Erythroblast (primary cell): ENCODE results near the gene FTL.
"Not testable (repeated sequence)": the region's sequence is repeated elsewhere in the genome, so short reads cannot be mapped to it uniquely, and the experiment has no call there.

Source experiments
- DNase-seq, 2 experiments: peaks; one replicate each; lab custom pipeline; 2025; lab: John Stamatoyannopoulos, UW
- GATA1 ChIP-seq: IDR thresholded peaks from 2 replicates; pipeline ENCODE4 v1.6.1; 2011; ENCODE audit warnings: low read depth, mild to moderate bottlenecking, control low read depth, low read length, moderate library complexity
- POLR2A ChIP-seq: IDR thresholded peaks from 2 replicates; pipeline ENCODE4 v1.6.1; 2011; ENCODE audit warnings: mild to moderate bottlenecking, low read length

Gene FTL

DNA sequence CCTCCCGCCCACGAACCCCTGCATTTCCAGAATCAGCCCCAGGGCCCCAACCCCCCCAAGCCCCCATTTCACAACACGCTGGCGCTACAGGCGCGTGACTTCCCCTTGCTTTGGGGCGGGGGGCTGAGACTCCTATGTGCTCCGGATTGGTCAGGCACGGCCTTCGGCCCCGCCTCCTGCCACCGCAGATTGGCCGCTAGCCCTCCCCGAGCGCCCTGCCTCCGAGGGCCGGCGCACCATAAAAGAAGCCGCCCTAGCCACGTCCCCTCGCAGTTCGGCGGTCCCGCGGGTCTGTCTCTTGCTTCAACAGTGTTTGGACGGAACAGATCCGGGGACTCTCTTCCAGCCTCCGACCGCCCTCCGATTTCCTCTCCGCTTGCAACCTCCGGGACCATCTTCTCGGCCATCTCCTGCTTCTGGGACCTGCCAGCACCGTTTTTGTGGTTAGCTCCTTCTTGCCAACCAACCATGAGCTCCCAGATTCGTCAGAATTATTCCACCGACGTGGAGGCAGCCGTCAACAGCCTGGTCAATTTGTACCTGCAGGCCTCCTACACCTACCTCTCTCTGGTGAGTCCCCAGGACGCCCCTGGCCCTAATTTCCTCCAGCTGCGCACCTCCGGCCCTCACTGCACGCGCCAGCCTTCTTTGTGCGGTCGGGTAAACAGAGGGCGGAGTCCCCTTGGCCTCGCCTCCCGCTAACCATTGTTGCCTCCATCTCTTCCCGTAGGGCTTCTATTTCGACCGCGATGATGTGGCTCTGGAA, at the start of gene FTL:
Gene FTL (plus strand): TSS at position 270 of the 766 bp plus-strand sequence. CDS start 199 bp downstream, at position 469.
- peak; percentile 97 to 99 for DNase-seq
- no peak for TF ChIP-seq GATA1
- TF ChIP-seq POLR2A: peak; percentile 99

DNA sequence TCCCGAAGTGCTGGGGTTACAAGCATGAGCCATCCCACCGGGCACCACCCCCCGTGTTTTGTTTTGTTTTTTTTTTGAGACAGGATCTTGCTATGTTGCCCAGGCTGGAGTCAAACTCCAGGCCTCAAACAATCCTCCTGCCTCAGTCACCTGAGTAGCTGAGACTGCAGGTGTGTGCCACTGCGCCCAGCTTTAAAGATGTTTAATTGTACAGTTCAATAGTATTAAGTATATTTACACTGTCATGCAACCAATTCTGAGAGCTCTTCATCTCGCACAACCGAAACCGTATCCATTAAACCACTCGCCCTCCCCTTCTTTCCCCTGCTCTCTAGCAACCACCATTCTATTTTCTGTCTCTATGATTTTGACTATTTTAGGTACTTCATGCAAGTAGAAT, 49.4 kb upstream of the FTL start:
- no peak for DNase-seq
- TF ChIP-seq POLR2A (no peak), GATA1 (no peak)

DNA sequence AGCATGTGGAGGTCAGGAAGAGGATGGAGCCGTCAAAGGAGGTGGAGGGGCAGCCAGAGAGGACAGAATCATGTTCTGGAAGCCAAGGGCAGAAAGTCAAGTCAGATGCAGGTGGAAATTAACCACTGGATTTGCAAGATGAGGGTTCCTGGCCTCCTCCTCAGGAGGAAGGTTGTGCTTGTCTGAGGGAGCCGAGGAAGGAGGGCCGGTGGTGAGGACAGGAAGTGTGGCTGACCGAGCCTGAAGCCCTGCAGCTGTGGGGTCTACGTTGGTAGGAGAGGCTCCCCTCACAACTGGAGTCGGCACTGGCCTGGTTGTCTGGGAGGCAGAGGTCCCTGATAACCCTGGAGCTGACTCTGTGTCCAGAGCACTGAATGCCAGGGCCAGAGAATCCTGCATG, 47.0 kb upstream of the FTL start:
- no peak for DNase-seq
- TF ChIP-seq POLR2A: no peak
- no peak for TF ChIP-seq GATA1

DNA sequence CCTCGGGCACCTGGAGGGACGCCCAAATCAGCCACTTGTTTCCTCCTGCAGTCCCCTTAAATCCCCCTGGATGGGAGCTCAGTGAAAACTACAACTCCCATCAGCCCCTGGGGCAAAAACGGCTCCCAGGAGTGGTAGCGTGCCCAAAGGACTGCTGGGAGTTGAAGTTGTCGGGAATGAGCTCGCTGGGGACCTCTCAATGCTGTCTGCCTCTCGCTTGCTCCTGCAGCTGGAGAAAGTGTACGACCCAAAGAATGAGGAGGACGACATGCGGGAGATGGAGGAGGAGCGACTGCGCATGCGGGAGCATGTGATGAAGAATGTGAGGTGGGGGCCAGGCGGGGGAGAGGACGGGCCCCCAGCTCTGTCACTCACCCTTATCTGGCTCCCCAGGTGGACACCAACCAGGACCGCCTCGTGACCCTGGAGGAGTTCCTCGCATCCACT, 46.3 kb upstream of the FTL start:
- DNase-seq: peak in 1 of 2 experiments; percentile 53
- TF ChIP-seq POLR2A (no peak), GATA1 (no peak)

DNA sequence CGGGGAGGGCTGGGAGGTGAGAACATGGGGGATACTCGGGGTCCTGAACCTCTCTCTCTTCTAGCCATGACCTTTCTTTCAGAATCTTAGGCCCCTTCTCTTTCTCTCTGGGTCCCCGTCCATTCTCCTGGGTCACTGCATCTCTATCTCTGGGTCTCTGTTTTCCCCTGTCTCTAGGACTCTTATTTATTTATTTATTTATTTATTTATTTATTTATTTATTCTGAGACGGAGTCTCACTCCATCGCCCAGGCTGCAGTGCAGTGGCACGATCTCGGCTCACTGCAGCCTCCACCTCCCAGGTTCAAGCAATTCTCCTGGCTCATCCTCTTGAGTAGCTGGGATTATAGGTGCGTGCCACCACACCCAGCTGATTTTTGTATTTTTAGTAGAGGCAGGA, 45.8 kb upstream of the FTL start:
- DNase-seq: not testable (repeated sequence)

DNA sequence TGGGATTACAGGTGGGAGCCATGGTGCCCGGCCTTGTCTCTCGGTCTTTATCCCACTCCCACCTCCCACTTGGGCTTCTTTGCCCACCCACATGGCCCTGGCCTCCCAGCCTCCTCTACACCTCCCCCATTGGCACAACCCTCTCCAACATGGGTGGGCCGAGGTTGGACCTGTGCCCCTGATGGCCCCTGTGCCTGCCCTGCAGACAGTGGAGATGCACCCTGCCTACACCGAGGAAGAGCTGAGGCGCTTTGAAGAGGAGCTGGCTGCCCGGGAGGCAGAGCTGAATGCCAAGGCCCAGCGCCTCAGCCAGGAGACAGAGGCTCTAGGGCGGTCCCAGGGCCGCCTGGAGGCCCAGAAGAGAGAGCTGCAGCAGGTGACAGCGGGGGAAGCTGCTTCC, 44.2 kb upstream of the FTL start:
- no peak for DNase-seq

DNA sequence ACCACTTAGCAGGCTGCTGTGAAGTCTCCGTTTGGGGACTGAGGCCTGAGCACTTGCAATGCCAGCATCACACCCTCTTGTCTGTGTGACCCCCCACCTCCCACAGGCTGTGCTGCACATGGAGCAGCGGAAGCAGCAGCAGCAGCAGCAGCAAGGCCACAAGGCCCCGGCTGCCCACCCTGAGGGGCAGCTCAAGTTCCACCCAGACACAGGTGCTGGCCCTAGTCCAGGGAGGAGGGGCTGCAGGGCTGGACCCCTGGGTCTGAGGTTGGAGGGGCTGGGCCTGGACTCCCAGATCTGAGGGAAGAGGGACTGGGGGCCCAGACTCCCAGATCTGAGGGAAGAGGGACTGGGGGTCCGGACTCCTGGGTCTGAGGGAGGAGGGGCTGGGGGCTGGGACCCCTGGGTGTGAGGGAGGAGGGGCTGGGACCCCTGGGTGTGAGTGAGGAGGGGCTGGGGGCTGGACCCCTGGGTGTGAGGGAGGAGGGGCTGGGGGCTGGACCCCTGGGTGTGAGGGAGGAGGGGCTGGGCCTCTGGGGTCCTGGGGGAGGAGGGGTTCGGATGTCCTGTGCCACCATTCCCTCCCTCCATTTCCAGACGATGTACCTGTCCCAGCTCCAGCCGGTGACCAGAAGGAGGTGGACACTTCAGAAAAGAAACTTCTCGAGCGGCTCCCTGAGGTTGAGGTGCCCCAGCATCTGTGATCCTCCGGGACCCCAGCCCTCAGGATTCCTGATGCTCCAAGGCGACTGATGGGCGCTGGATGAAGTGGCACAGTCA, 43.2 kb upstream of the FTL start:
- TF ChIP-seq POLR2A: no peak
- TF ChIP-seq GATA1: no peak
- no peak for DNase-seq

More for the DNA sequence above, 44.2 kb upstream of the FTL start:
- no peak for TF ChIP-seq POLR2A
- no peak for TF ChIP-seq GATA1

DNA sequence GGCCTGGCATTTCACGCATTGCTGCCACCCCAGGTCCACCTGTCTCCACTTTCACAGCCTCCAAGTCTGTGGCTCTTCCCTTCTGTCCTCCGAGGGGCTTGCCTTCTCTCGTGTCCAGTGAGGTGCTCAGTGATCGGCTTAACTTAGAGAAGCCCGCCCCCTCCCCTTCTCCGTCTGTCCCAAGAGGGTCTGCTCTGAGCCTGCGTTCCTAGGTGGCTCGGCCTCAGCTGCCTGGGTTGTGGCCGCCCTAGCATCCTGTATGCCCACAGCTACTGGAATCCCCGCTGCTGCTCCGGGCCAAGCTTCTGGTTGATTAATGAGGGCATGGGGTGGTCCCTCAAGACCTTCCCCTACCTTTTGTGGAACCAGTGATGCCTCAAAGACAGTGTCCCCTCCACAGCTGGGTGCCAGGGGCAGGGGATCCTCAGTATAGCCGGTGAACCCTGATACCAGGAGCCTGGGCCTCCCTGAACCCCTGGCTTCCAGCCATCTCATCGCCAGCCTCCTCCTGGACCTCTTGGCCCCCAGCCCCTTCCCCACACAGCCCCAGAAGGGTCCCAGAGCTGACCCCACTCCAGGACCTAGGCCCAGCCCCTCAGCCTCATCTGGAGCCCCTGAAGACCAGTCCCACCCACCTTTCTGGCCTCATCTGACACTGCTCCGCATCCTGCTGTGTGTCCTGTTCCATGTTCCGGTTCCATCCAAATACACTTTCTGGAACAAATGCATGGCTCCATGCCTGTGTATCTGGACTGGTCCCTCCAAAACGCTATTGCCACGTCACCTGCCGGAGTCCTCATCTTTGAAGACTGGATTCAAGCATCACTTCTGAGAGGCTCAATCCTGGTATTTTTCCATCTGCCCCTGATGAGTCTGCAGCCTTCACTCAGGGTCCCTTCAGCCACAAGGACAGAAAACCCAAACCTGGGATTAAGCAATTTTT, 42.3 kb upstream of the FTL start:
- no peak for DNase-seq
- TF ChIP-seq POLR2A (no peak), GATA1 (no peak)

DNA sequence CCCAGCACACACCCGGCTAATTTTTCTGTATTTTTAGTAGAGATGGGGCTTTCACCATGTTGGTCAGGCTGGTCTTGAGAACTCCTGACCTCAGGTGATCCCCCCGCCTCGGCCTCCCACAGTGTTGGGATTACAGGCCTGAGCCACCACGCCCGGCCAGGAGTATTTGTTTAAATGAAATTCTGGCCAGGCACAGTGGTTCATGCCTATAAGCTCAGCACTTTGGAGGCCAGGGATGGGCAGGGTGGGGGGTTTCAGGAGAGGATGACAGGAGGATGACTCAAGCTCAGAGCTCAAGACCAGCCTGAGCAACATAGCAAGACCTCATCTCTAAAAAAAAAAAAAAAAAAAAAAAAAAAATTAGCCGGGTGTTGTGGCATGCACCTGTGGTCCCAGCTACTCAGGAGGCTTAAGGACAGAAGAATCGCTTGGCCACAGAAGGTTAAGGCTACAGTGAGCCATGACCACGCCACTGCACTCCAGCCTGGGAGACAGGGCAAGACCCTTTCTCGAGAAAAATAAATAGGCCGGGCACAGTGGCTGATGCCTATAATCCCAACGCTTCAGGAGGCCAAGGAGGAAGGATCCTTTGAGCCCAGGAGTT, 39.8 kb upstream of the FTL start:
- DNase-seq: no peak
- no peak for TF ChIP-seq POLR2A
- TF ChIP-seq GATA1: no peak

DNA sequence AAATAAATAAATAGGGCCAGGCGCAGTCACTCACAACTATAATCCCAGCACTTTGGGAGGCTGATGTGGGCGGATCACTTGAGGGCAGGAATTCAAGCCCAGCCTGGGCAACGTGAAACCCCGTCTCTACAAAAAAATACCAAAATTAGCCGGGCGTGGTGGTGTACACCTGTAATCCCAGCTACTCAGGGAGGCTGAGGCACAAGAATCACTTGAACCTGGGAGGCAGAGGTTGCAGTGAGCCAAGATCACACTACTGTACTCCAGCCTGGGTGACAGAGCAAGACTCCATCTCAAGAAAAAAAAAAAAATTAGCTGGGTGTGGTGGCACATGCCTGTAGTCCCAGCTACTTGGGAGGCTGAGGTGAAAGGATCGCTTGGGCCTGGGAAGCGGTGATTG, 39.2 kb upstream of the FTL start:
- not testable (repeated sequence) for DNase-seq
- TF ChIP-seq POLR2A: peak; percentile 29

DNA sequence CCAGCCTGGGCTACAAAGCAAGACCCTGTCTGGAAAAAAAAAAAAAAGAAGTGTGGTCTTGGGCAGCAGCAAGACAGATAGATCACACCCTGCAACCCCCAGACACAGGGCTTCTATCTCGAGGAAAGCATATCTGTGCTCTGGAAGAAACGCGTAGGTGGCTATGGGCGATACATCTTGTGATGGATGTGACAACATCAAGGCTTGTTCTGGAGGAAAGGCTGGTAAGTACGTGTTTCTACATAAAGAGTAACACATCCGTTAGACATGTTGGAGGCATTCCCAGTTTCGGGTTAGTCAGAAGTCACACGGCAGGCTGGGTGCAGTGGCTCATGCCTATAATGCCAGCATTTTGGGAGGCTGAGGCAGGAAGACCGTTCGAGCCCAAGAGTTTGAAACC, 38.2 kb upstream of the FTL start:
- TF ChIP-seq GATA1 (no peak), POLR2A (no peak)
- no peak for DNase-seq

DNA sequence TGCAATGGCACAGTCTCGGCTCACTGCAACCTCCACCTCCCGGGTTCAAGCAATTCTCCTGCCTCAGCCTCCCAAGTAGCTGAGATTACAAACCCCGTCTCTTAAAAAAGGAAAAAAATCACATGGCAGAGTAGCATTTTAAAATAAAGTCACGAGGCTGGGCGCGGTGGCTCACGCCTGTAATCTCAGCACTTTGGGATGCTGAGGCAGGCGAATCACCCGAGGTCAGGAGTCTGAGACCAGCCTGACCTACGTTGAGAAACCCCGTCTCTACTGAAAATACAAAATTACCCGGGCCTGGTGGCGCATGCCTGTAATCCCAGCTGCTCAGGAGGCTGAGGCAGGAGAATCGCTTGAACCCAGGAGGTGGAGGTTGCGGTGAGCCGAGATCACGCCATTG, 37.4 kb upstream of the FTL start:
- DNase-seq: not testable (repeated sequence)

DNA sequence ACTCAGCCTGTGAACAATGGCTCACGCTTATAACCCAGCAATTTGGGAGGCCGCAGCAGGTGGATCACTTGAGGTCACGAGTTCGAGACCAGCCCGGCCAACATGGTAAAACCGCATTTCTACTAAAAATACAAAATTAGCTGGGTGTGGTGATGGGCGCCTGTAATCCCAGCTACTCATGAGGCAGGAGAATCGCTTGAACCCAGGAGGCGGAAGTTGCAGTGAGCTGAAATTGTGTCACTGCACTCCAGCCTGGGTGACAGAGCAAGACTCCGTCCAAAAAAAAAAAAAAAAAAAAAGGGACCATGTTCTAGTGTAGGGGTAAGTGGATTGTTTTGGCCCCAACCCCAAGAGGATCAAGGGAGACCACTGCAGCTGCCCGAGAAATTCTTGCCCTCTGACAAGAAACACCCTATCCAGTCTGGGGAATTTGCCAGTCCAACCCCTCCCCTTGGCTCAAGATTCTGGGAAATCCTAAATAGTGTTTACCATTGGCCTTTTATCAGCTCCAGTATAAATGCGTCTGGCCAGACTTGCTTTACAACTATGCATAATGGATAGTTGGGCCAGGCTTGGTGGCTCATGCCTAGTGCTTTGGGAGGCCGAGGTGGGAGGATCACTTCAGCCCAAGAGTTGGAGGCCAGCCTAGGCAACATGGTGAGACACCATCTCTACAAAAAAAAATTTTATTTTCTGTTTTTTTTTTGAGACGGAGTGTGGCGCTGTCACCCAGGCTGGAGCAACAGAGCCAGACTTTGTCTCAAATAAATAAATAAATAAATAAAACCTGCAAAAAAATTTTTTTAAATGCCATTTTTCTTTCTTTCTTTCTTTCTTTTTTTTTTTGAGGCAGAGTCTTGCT, 36.7 kb upstream of the FTL start:
- TF ChIP-seq GATA1: no peak
- TF ChIP-seq POLR2A: no peak
- no peak for DNase-seq
